Measurements from ENCODE around the gene HK1. TPM values are rescaled to one million over a fixed set of nuclear protein-coding genes. Genes with fewer than 3 reads are reported as not detected.

HK1 gene
- total RNA-seq, 1 donor from 2014 or later, result 128 TPM

- TF ChIP-seq, protein P1, sequence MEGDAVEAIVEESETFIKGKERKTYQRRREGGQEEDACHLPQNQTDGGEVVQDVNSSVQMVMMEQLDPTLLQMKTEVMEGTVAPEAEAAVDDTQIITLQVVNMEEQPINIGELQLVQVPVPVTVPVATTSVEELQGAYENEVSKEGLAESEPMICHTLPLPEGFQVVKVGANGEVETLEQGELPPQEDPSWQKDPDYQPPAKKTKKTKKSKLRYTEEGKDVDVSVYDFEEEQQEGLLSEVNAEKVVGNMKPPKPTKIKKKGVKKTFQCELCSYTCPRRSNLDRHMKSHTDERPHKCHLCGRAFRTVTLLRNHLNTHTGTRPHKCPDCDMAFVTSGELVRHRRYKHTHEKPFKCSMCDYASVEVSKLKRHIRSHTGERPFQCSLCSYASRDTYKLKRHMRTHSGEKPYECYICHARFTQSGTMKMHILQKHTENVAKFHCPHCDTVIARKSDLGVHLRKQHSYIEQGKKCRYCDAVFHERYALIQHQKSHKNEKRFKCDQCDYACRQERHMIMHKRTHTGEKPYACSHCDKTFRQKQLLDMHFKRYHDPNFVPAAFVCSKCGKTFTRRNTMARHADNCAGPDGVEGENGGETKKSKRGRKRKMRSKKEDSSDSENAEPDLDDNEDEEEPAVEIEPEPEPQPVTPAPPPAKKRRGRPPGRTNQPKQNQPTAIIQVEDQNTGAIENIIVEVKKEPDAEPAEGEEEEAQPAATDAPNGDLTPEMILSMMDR (IDR thresholded peaks at IDR 0.05), result no peak
- no peak overlapping the region for H3K4me3 ChIP-seq
- no peaks in the 10 kb centered on the region for H3K36me3 ChIP-seq
- H3K4me1 ChIP-seq, result no peaks in the 10 kb centered on the region
- intact Hi-C loops (cut with DNase I), result no loop called here
- no peak overlapping the region for H3K27ac ChIP-seq
- DNase-seq (ENCODE audit: low spot score in 2 of 2), result no peak
- H3K9me3 ChIP-seq, result no peaks in the 10 kb centered on the region
- H3K27me3 ChIP-seq, result no peaks in the 10 kb centered on the region
Measured at GRCh38 chr10:69254877-69255276, 23.4 kb upstream of the HK1 start.

- no peaks in the 10 kb centered on the region for H3K36me3 ChIP-seq
- no peak overlapping the region for H3K27ac ChIP-seq
- no peak overlapping the region for H3K4me3 ChIP-seq
- no peaks in the 10 kb centered on the region for H3K27me3 ChIP-seq
- intact Hi-C loops (cut with DNase I), result no loop called here
- TF ChIP-seq, protein P1 (IDR thresholded peaks at IDR 0.05), result no peak
- no peaks in the 10 kb centered on the region for H3K9me3 ChIP-seq
- DNase-seq (ENCODE audit: low spot score in 2 of 2), result no peak
- no peaks in the 10 kb centered on the region for H3K4me1 ChIP-seq
Measured at GRCh38 chr10:69259547-69260243, 18.6 kb upstream of the HK1 start.

DNA sequence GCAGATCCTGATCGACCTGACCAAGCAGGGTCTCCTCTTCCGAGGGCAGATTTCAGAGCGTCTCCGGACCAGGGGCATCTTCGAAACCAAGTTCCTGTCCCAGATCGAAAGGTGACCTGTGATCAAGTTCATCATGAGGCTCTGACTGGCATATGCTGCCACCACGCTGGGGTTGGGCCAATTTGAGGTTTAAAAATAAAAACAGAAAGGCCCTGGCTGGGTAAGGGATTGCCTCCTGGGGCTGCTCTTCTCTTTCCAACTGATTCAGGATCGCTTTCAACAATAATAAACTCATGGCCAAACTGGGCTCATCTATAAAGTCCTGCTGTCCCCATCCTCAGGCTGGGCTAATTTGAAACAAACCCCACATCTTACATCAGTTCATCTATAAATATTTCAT is 17.1 kb upstream of the HK1 start:
- intact Hi-C loops (cut with DNase I), result no loop called here
- DNase-seq (ENCODE audit: low spot score in 2 of 2), result no peak
- Histone ChIP-seq H3K27me3 (no peaks in the 10 kb centered on the region), H3K36me3 (no peaks in the 10 kb centered on the region), H3K27ac (no peak overlapping the region), H3K9me3 (no peaks in the 10 kb centered on the region), H3K4me1 (no peaks in the 10 kb centered on the region), H3K4me3 (no peak overlapping the region)
- TF ChIP-seq, protein P1 (IDR thresholded peaks at IDR 0.05), result no peak

GRCh38 chr10:69262292-69262751 is 16.0 kb upstream of the HK1 start:
- Histone ChIP-seq H3K27ac (no peak overlapping the region), H3K4me3 (no peak overlapping the region), H3K36me3 (no peaks in the 10 kb centered on the region), H3K9me3 (no peaks in the 10 kb centered on the region), H3K27me3 (no peaks in the 10 kb centered on the region), H3K4me1 (no peaks in the 10 kb centered on the region)
- no peak for DNase-seq (ENCODE audit: low spot score in 2 of 2)
- intact Hi-C loops (cut with DNase I), result no loop called here
- TF ChIP-seq, protein P1 (IDR thresholded peaks at IDR 0.05), result no peak

- no peaks in the 10 kb centered on the region for H3K9me3 ChIP-seq
- H3K4me3 ChIP-seq, result no peak overlapping the region
- no peak overlapping the region for H3K27ac ChIP-seq
- DNase-seq (ENCODE audit: low spot score in 2 of 2), result no peak
- no peaks in the 10 kb centered on the region for H3K27me3 ChIP-seq
- H3K36me3 ChIP-seq, result no peaks in the 10 kb centered on the region
- TF ChIP-seq, protein P1 (IDR thresholded peaks at IDR 0.05), result no peak
- H3K4me1 ChIP-seq, result no peaks in the 10 kb centered on the region
- intact Hi-C loops (cut with DNase I), result no loop called here
Measured at GRCh38 chr10:69265521-69265920, 12.8 kb upstream of the HK1 start.
